ENCODE data around the gene TCF19.
A peak's percentile ranks its signal among the peaks of the same experiment; 100 is the strongest.

Gene TCF19

DNA sequence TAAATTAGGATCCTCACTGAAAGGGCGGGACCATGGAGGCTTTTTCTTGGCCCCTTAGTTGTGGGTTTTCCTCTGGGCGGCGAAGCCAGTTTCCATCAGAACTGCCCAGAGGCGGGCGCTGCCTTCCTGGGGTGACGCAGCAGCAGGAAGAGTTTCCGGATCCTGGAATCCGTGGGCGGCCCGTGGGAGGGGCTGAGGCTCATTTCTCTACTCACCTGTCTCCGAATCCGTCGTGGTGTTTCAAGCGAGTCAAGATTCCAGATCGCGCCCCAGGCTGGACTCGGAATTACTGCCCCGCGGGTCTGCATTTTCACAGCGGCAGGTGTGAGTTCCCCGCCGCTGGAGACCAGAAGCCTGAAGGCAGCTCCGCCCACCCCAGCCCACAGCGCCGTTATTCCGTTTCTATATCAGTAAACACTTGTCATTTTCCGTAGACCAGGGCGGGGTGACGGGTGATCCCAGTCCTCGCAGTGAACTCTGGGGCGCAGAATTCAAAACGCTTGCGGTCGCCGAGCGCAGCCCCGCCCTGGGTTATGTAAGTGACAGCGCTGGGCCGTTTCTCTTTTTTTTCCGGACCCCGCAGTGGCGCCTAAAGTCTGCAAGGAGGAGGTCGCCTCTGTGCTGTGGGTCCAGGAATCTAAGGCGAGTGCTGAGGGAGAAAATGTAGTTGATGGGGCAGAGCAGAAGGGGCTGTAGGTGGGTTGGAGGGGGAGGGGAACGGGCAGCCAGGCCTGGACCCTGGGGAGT, 39.3 kb downstream of the TCF19 start (continued):
- TF ChIP-seq ZNF561 (tag by site-specific recombination; IDR thresholded peaks at IDR 0.05; ENCODE audit: borderline replicate concordance) (no peak; the same call in 1 of the 2 replicates), OVOL3 (tag by site-specific recombination; IDR thresholded peaks at IDR 0.05) (peak; percentile 58; the same call in 1 of the 2 replicates), ZNF558 (tag by site-specific recombination; IDR thresholded peaks at IDR 0.05) (no peak), ZNF776 (tag by site-specific recombination; IDR thresholded peaks at IDR 0.05; ENCODE audit: borderline replicate concordance) (no peak), ZNF140 (tag by site-specific recombination; IDR thresholded peaks at IDR 0.05) (no peak), ZNF701 (tag by site-specific recombination; IDR thresholded peaks at IDR 0.05) (no peak), ZNF19 (tag by site-specific recombination; IDR thresholded peaks at IDR 0.05; ENCODE audit: low read depth) (no peak), SP2 (tag by site-specific recombination; IDR thresholded peaks at IDR 0.05) (peak; percentile 80), ZNF366 (tag by site-specific recombination; conservative IDR thresholded peaks at IDR 0.05) (no peak), ZNF274 (IDR thresholded peaks at IDR 0.05; ENCODE audit: low read length) (no peak), ZNF274 (tag by site-specific recombination; IDR thresholded peaks at IDR 0.05; ENCODE audit: borderline replicate concordance) (no peak), SCRT2 (tag by site-specific recombination; IDR thresholded peaks at IDR 0.05) (no peak), ZNF830 (tag by site-specific recombination; IDR thresholded peaks at IDR 0.05; ENCODE audit: low read depth) (no peak), ZNF664 (tag by site-specific recombination; IDR thresholded peaks at IDR 0.05) (no peak), HOXD13 (CRISPR knock-in tag; IDR thresholded peaks at IDR 0.05; ENCODE audit: borderline replicate concordance) (no peak), ZNF248 (tag by site-specific recombination; IDR thresholded peaks at IDR 0.05) (no peak), ZNF184 (tag by site-specific recombination; IDR thresholded peaks at IDR 0.05) (0 out of 2 replicates have a peak, but pooled peaks have one; percentile 40), ZNF121 (tag by site-specific recombination; IDR thresholded peaks at IDR 0.05) (no peak), ZNF610 (tag by site-specific recombination; IDR thresholded peaks at IDR 0.05; ENCODE audit: borderline replicate concordance) (no peak), ZNF335 (tag by site-specific recombination; conservative IDR thresholded peaks at IDR 0.05) (peak; percentile 24; the same call in 1 of the 2 replicates), ZXDB (tag by site-specific recombination; IDR thresholded peaks at IDR 0.05) (peak; percentile 58; the same call in 1 of the 2 replicates), ZFP37 (tag by site-specific recombination; IDR thresholded peaks at IDR 0.05) (0 out of 2 replicates have a peak, but pooled peaks have one; percentile 52), ZNF391 (tag by site-specific recombination; IDR thresholded peaks at IDR 0.05; ENCODE audit: borderline replicate concordance, low read depth) (no peak)
- TF ChIP-seq, protein P1, sequence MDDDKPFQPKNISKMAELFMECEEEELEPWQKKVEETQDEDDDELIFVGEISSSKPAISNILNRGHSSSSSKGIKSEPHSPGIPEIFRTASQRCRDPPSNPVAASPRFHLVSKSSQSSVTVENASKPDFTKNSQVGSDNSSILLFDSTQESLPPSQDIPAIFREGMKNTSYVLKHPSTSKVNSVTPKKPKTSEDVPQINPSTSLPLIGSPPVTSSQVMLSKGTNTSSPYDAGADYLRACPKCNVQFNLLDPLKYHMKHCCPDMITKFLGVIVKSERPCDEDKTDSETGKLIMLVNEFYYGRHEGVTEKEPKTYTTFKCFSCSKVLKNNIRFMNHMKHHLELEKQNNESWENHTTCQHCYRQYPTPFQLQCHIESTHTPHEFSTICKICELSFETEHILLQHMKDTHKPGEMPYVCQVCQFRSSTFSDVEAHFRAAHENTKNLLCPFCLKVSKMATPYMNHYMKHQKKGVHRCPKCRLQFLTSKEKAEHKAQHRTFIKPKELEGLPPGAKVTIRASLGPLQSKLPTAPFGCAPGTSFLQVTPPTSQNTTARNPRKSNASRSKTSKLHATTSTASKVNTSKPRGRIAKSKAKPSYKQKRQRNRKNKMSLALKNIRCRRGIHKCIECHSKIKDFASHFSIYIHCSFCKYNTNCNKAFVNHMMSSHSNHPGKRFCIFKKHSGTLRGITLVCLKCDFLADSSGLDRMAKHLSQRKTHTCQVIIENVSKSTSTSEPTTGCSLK (tag by site-specific recombination; IDR thresholded peaks at IDR 0.05): no peak
- TF ChIP-seq, protein P2, sequence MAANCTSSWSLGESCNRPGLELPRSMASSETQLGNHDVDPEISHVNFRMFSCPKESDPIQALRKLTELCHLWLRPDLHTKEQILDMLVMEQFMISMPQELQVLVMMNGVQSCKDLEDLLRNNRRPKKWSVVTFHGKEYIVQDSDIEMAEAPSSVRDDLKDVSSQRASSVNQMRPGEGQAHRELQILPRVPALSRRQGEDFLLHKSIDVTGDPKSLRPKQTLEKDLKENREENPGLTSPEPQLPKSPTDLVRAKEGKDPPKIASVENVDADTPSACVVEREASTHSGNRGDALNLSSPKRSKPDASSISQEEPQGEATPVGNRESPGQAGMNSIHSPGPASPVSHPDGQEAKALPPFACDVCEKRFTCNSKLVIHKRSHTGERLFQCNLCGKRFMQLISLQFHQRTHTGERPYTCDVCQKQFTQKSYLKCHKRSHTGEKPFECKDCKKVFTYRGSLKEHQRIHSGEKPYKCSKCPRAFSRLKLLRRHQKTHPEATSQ (tag by site-specific recombination; IDR thresholded peaks at IDR 0.05): no peak
- TF ChIP-seq, protein P3, sequence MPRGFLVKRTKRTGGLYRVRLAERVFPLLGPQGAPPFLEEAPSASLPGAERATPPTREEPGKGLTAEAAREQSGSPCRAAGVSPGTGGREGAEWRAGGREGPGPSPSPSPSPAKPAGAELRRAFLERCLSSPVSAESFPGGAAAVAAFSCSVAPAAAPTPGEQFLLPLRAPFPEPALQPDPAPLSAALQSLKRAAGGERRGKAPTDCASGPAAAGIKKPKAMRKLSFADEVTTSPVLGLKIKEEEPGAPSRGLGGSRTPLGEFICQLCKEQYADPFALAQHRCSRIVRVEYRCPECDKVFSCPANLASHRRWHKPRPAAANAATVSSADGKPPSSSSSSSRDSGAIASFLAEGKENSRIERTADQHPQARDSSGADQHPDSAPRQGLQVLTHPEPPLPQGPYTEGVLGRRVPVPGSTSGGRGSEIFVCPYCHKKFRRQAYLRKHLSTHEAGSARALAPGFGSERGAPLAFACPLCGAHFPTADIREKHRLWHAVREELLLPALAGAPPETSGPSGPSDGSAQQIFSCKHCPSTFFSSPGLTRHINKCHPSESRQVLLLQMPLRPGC (tag by site-specific recombination; IDR thresholded peaks at IDR 0.05): peak; percentile 20; the same call in 1 of the 2 replicates
- TF ChIP-seq, protein P4, sequence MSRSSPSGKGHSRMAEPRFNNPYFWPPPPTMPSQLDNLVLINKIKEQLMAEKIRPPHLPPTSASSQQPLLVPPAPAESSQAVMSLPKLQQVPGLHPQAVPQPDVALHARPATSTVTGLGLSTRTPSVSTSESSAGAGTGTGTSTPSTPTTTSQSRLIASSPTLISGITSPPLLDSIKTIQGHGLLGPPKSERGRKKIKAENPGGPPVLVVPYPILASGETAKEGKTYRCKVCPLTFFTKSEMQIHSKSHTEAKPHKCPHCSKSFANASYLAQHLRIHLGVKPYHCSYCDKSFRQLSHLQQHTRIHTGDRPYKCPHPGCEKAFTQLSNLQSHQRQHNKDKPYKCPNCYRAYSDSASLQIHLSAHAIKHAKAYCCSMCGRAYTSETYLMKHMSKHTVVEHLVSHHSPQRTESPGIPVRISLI (tag by site-specific recombination; IDR thresholded peaks at IDR 0.05): 0 out of 2 replicates have a peak, but pooled peaks have one; percentile 66
- TF ChIP-seq, protein P5, sequence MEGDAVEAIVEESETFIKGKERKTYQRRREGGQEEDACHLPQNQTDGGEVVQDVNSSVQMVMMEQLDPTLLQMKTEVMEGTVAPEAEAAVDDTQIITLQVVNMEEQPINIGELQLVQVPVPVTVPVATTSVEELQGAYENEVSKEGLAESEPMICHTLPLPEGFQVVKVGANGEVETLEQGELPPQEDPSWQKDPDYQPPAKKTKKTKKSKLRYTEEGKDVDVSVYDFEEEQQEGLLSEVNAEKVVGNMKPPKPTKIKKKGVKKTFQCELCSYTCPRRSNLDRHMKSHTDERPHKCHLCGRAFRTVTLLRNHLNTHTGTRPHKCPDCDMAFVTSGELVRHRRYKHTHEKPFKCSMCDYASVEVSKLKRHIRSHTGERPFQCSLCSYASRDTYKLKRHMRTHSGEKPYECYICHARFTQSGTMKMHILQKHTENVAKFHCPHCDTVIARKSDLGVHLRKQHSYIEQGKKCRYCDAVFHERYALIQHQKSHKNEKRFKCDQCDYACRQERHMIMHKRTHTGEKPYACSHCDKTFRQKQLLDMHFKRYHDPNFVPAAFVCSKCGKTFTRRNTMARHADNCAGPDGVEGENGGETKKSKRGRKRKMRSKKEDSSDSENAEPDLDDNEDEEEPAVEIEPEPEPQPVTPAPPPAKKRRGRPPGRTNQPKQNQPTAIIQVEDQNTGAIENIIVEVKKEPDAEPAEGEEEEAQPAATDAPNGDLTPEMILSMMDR (tag by site-specific recombination; IDR thresholded peaks at IDR 0.05): no peak
- TF ChIP-seq, protein P6, sequence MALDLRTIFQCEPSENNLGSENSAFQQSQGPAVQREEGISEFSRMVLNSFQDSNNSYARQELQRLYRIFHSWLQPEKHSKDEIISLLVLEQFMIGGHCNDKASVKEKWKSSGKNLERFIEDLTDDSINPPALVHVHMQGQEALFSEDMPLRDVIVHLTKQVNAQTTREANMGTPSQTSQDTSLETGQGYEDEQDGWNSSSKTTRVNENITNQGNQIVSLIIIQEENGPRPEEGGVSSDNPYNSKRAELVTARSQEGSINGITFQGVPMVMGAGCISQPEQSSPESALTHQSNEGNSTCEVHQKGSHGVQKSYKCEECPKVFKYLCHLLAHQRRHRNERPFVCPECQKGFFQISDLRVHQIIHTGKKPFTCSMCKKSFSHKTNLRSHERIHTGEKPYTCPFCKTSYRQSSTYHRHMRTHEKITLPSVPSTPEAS (tag by site-specific recombination; IDR thresholded peaks at IDR 0.05): no peak
- TF ChIP-seq, protein P7, sequence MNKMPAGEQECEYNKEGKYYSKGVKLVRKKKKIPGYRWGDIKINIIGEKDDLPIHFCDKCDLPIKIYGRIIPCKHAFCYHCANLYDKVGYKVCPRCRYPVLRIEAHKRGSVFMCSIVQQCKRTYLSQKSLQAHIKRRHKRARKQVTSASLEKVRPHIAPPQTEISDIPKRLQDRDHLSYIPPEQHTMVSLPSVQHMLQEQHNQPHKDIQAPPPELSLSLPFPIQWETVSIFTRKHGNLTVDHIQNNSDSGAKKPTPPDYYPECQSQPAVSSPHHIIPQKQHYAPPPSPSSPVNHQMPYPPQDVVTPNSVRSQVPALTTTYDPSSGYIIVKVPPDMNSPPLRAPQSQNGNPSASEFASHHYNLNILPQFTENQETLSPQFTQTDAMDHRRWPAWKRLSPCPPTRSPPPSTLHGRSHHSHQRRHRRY (tag by site-specific recombination; IDR thresholded peaks at IDR 0.05): no peak
